GM12892 (cell line): Measurements from ENCODE around the gene EEF2.

Experiments
- POLR2A ChIP-seq: IDR thresholded peaks from 2 replicates; pipeline ENCODE4 v1.6.1; 2011; ENCODE audit warnings: low read depth, low read length, control low read depth
- POLR2AphosphoS5 ChIP-seq: IDR thresholded peaks from 2 replicates; pipeline ENCODE4 v1.6.1; 2011; ENCODE audit warnings: low read depth, low read length, control low read depth
- TAF1 ChIP-seq: IDR thresholded peaks from 2 replicates; pipeline ENCODE4 v1.6.1; 2011; ENCODE audit warnings: low read depth, mild to moderate bottlenecking, control low read depth, low read length, borderline replicate concordance

DNA sequence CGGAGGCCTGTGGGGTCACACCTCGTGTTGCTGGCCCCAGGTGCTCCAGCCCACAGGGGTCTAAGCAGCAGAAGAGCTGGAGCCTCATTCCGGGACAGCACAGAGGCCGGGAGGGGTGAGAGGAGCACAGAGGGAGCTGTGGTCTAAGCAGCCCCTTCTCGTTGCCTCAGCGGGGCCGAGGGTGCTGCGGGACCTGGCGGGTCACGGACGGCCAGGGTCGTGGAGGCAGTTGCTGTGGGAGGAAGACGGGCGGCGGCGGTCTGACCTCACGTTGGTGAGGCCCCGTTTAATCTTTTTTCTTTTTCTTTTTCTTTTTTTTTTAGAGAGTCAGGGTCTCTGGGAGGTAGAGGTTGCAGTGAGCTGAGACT is 44.0 kb upstream of the EEF2 start:
- no peak for TF ChIP-seq TAF1
- TF ChIP-seq POLR2A, result 0 out of 2 replicates have a peak, but pooled peaks have one; percentile 4
- no peak for TF ChIP-seq POLR2AphosphoS5
